Endothelial cell of umbilical vein (primary cell): ENCODE data around the gene KCNJ8. TPM values are rescaled to one million over a fixed set of nuclear protein-coding genes. Genes with fewer than 3 reads are reported as not detected.

Source experiments
- Bru-seq: library from RNA; stranded (reverse); fragments of 400-500 nt; gene quantifications from one replicate; lab custom pipeline; 2021; lab: Mats Ljungman, UMichigan
- BruChase-seq, 2 experiments: library from RNA; stranded (reverse); fragments of 400-500 nt; gene quantifications; one replicate each; lab custom pipeline; 2021; lab: Mats Ljungman, UMichigan
- BruUV-seq: library from RNA; stranded (reverse); fragments of 400-500 nt; replicated peaks from 2 replicates; lab custom pipeline; 2021; lab: Mats Ljungman, UMichigan
- CTCF ChIA-PET: fragments of 300-600, 350-600 bp; sonication (Branson Sonifier 250); formaldehyde crosslinking; loops from one replicate; lab custom pipeline; 2021; ENCODE audit warnings: antibody characterized with exemption, inconsistent platforms; lab: Charles Lee
- POLR2A ChIA-PET: fragments of 300-600, 350-600 bp; sonication (Branson Sonifier 250); formaldehyde crosslinking; loops from one replicate; lab custom pipeline; 2021; ENCODE audit warnings: antibody characterized with exemption, inconsistent platforms; lab: Charles Lee
- DNase-seq: peaks from one replicate; pipeline ENCODE4 v3.0.0-alpha.2; 2011; ENCODE audit warnings: low read depth, low spot score
- FAIRE-seq: peaks from 2 replicates; lab custom pipeline; 2011; peaks lifted over from hg19 to GRCh38; lab: Jason Lieb, UNC
- H2AFZ ChIP-seq: 2 replicates; pipeline ENCODE4 v1.6.0; 2012; ENCODE audit warnings: low read depth, low read length, control low read depth, inconsistent platforms
- H3K27ac ChIP-seq: 2 replicates; pipeline ENCODE4 v1.5.1; 2011; ENCODE audit warnings: low read depth, mild to moderate bottlenecking, control low read depth, low read length, moderate library complexity; ENCODE audit not compliant: insufficient read depth
- H3K27me3 ChIP-seq, 2 experiments: 2 replicates each; pipeline versions ENCODE4 v1.6.0 to v1.6.1; 2011; ENCODE audit warnings: low read length in 2 of 2, mixed read lengths in 1 of 2; ENCODE audit not compliant: control insufficient read depth in 2 of 2, insufficient read depth in 2 of 2
- H3K36me3 ChIP-seq, 2 experiments: 2 replicates in 1 of 2; 3 replicates in 1 of 2; pipeline ENCODE4 v1.5.1; 2011; ENCODE audit warnings: low read length in 2 of 2, mild to moderate bottlenecking in 1 of 2, moderate library complexity in 1 of 2; ENCODE audit not compliant: control insufficient read depth in 2 of 2, insufficient read depth in 2 of 2; ENCODE audit errors: extremely low read depth in 1 of 2
- H3K4me1 ChIP-seq: 3 replicates; pipeline ENCODE4 v1.5.1; 2011; ENCODE audit warnings: mild to moderate bottlenecking, low read length; ENCODE audit not compliant: control insufficient read depth, insufficient read depth; ENCODE audit errors: extremely low read depth
- H3K4me2 ChIP-seq: 2 replicates; pipeline ENCODE4 v1.6.1; 2011; ENCODE audit warnings: low read length, control low read depth, mixed read lengths; ENCODE audit not compliant: insufficient read depth
- H3K4me3 ChIP-seq, 3 experiments: fragments of 200-600 bp in 1 of 3; sonication (generic), shearing (Covaris generic) in 1 of 3; replicated peaks in 1 of 3; 2 replicates each; pipeline ENCODE4 v1.5.1; 2011 to 2016; ENCODE audit warnings: control low read depth in 3 of 3, low read length in 3 of 3, mild to moderate bottlenecking in 2 of 3, inconsistent platforms in 1 of 3, low read depth in 1 of 3, moderate library complexity in 1 of 3; ENCODE audit not compliant: insufficient read depth in 1 of 3
- H3K79me2 ChIP-seq: 2 replicates; pipeline ENCODE4 v1.6.0; 2012; ENCODE audit warnings: low read length, inconsistent platforms; ENCODE audit not compliant: control insufficient read depth, insufficient read depth
- H3K9ac ChIP-seq: replicated peaks from 2 replicates; pipeline ENCODE3; 2011; ENCODE audit warnings: low read length, control low read depth; ENCODE audit not compliant: insufficient read depth; ENCODE audit errors: extremely low read depth
- H3K9me1 ChIP-seq: replicated peaks from 3 replicates; pipeline ENCODE4 v1.6.0; 2011; ENCODE audit warnings: mild to moderate bottlenecking, low read length; ENCODE audit not compliant: control insufficient read depth, insufficient read depth; ENCODE audit errors: extremely low read depth
- H3K9me3 ChIP-seq: replicated peaks from 2 replicates; pipeline ENCODE4 v1.5.1; 2012; ENCODE audit warnings: low read length, inconsistent platforms; ENCODE audit not compliant: control insufficient read depth, insufficient read depth
- H4K20me1 ChIP-seq: replicated peaks from 2 replicates; pipeline ENCODE3; 2011; ENCODE audit warnings: mild to moderate bottlenecking, low read length; ENCODE audit not compliant: control insufficient read depth, insufficient read depth; ENCODE audit errors: extremely low read depth
- CTCF ChIP-seq, 2 donors: IDR thresholded peaks; 1 replicate in 1 of 2; 2 replicates in 1 of 2; pipeline ENCODE4 v1.5.1; 2011; ENCODE audit warnings: low read length in 2 of 2, mild to moderate bottlenecking in 2 of 2, moderate library complexity in 2 of 2, control low read depth in 1 of 2, inconsistent platforms in 1 of 2, low read depth in 1 of 2; ENCODE audit not compliant: insufficient read depth in 1 of 2; ENCODE audit errors: extremely low read depth in 1 of 2
- EZH2 ChIP-seq: IDR thresholded peaks from 2 replicates; pipeline ENCODE4 v1.6.1; 2012; ENCODE audit warnings: borderline replicate concordance, low read depth, mild to moderate bottlenecking, moderate library complexity, low read length, inconsistent platforms; ENCODE audit not compliant: severe bottlenecking
- FOS ChIP-seq: IDR thresholded peaks from 2 replicates; pipeline ENCODE4 v1.6.1; 2011; ENCODE audit warnings: mild to moderate bottlenecking, low read length, moderate library complexity, borderline replicate concordance; ENCODE audit not compliant: insufficient read depth
- GATA2 ChIP-seq: IDR thresholded peaks from 2 replicates; pipeline ENCODE4 v1.7.0; 2011; ENCODE audit warnings: low read depth, mild to moderate bottlenecking, moderate library complexity, mixed read lengths, low read length; ENCODE audit not compliant: insufficient read length, insufficient read depth
- JUN ChIP-seq: IDR thresholded peaks from 2 replicates; pipeline ENCODE4 v1.6.1; 2011; ENCODE audit warnings: borderline replicate concordance, low read depth; ENCODE audit not compliant: insufficient read length, insufficient read depth
- MAX ChIP-seq: IDR thresholded peaks from 2 replicates; pipeline ENCODE4 v1.6.1; 2011; ENCODE audit not compliant: insufficient read depth, insufficient read length
- MYC ChIP-seq: IDR thresholded peaks from one replicate; pipeline ENCODE4 v1.6.1; 2011; ENCODE audit warnings: mild to moderate bottlenecking, low read depth, low read length
- POLR2A ChIP-seq: IDR thresholded peaks from 2 replicates; pipeline ENCODE4 v1.6.1; 2012; ENCODE audit warnings: low read depth, mild to moderate bottlenecking, control low read depth, low read length
- POLR2AphosphoS5 ChIP-seq: IDR thresholded peaks from 2 replicates; pipeline ENCODE4 v1.6.1; 2012; ENCODE audit warnings: low read depth, mild to moderate bottlenecking, control low read depth, low read length, moderate library complexity; ENCODE audit not compliant: insufficient read depth
- dilution Hi-C: fragments of 300-500 bp; cut with MboI; formaldehyde crosslinking; loops from one replicate; pipeline ENCODE4 v1.15.0; 2019; ENCODE audit warnings: low sequenced_read_pairs; ENCODE audit not compliant: extremely low pct_ligation_motif_present
- intact Hi-C: fragments of 100-400 bp; cut with micrococcal nuclease; formaldehyde crosslinking; loops from one replicate; pipeline ENCODE4 v1.10.0; 2022
- long read RNA-seq: library from polyadenylated mRNA; stranded (forward); transcript quantifications from one replicate; pipeline ENCODE4 v2.0.0, GENCODE V29; 2021
- polyA minus RNA-seq, 3 experiments: library from RNA; depleted of rRNA, polyadenylated mRNA; stranded (reverse); fragments of >200 nt; gene quantifications; 1 replicate in 1 of 3; 2 replicates in 2 of 3; pipeline ENCODE4 v1.2.3, GENCODE V29; 2011
- polyA plus RNA-seq, 4 experiments: library from polyadenylated mRNA; depleted of rRNA in 3 of 4; stranded (reverse) in 3 of 4; unstranded in 1 of 4; fragments of >200 nt; gene quantifications; 2 replicates each; pipeline versions ENCODE4 v1.2.1 to v1.2.3, GENCODE V29; 2011 to 2012; ENCODE audit warnings: missing spikeins in 1 of 4
- total RNA-seq: library from RNA; stranded (reverse); gene quantifications from 2 replicates; pipeline ENCODE4 v1.2.3, GENCODE V29; 2021

The KCNJ8 gene
- total RNA-seq (not detected in 2 replicates), polyA plus RNA-seq (not detected in 2 replicates), polyA minus RNA-seq (not detected in 2 replicates), Bru-seq, nascent RNA (not detected), BruChase-seq, experiment 1, labeled RNA remaining after a 6-hour chase (not detected), BruChase-seq, experiment 2, labeled RNA remaining after a 2-hour chase (not detected)
- not detected in 2 replicates for polyA plus RNA-seq (2011; cell fraction: cytosol; rRNA removed)
- polyA plus RNA-seq (2011; cell fraction: nucleus; rRNA removed): not detected in 2 replicates
- not detected in 2 replicates for polyA plus RNA-seq (2012)
- polyA minus RNA-seq (2011; cell fraction: cytosol; rRNA and poly(A)+ RNA removed): not detected
- not detected in 2 replicates for polyA minus RNA-seq (2011; cell fraction: nucleus; rRNA and poly(A)+ RNA removed)
- long read RNA-seq: 0 reads

GRCh38 chr12:21774358-21775132 is at the start of gene KCNJ8:
TSS of gene KCNJ8 (minus strand) at chr12:21774706. CDS start at chr12:21773616, 1,090 bp downstream.
- intact Hi-C loops: loop anchor here (5.0 kb wide), 1 partner anchor 163 kb away; no protein-coding TSS in a partner anchor
- FAIRE-seq: no peak
- H3K27me3 ChIP-seq: peaks cover 28 to 36% of the 10 kb centered on the region in 2 experiments
- no peaks in the 10 kb centered on the region for H4K20me1 ChIP-seq
- POLR2A ChIA-PET: no interaction called here
- DNase-seq: no peak
- no peaks in the 10 kb centered on the region for H3K4me1 ChIP-seq
- H3K9me1 ChIP-seq: no peaks in the 10 kb centered on the region
- no peak within 1 kb of the TSS for H3K27ac ChIP-seq
- no TSS peak for BruUV-seq
- no peaks in the 10 kb centered on the region for H3K9me3 ChIP-seq
- dilution Hi-C loops: no loop called here
- H3K79me2 ChIP-seq: no peaks in the 10 kb centered on the region
- CTCF ChIA-PET: interaction anchor here (1.1 kb wide), 1 partner anchor 77 kb away, joined by 3 read pairs; no protein-coding TSS in a partner anchor
- no peaks in the 10 kb centered on the region for H3K36me3 ChIP-seq
- H3K4me3 ChIP-seq: no peak within 1 kb of the TSS
- no peak within 1 kb of the TSS for H3K4me2 ChIP-seq
- H3K9ac ChIP-seq: no peak within 1 kb of the TSS
- TF ChIP-seq EZH2: no peak
- no peak within 1 kb of the TSS for H2AFZ ChIP-seq

DNA sequence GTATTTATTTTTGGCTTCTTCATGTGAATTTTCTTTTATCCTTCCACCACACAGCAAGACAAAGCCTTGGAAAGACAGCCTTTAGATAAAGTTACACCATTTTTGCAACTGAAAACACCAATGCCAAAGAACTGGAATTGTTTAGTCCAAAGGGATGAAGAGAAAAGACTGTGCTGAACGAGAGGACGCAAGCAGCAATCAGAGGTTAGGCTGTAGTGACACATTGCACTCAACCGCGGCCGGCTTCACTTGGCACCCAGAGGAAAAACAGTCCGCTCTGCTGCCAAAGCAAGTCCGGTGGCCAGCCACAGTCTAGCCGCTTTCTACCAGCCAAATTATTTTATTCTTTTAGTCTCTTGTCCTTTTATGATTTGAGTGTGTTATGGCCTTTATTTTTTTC is 49.1 kb upstream of the KCNJ8 start:
- FAIRE-seq (no peak), DNase-seq (no peak)
- dilution Hi-C loops (no loop called here), intact Hi-C loops (no loop called here)
- Histone ChIP-seq H3K27me3 (no peaks in the 10 kb centered on the region), H3K9me3 (no peaks in the 10 kb centered on the region), H3K36me3 (no peaks in the 10 kb centered on the region), H3K9me1 (no peaks in the 10 kb centered on the region), H3K9ac (no peak overlapping the region), H3K4me2 (no peak overlapping the region), H2AFZ (no peak overlapping the region), H4K20me1 (no peaks in the 10 kb centered on the region), H3K4me3 (no peak overlapping the region), H3K79me2 (no peaks in the 10 kb centered on the region), H3K27ac (no peak overlapping the region), H3K4me1 (no peaks in the 10 kb centered on the region)
- TF ChIP-seq CTCF (IDR thresholded peaks at IDR 0.05; ENCODE audit: extremely low read depth in 1 of 2, insufficient read depth in 1 of 2, low read depth in 1 of 2, low read length in 2 of 2) (no peak), MAX (no peak), POLR2AphosphoS5 (no peak), JUN (no peak), MYC (no peak), POLR2A (no peak), EZH2 (no peak), FOS (no peak), GATA2 (no peak)
- ChIA-PET POLR2A (no interaction called here), CTCF (no interaction called here)
- BruUV-seq: no TSS peak
